Lung (tissue), 12 donors: ENCODE measurements around the gene FALEC. TPM values are rescaled to one million over a fixed set of nuclear protein-coding genes. Genes with fewer than 3 reads are reported as not detected.
A peak's percentile ranks its signal among the peaks of the same experiment; 100 is the strongest.

Experiments
- ATAC-seq: fragments of 200-7000 bp; cut with Tn5 transposase; one replicate; pipeline ENCODE4 v1.9.1; 2020; ENCODE audit warnings: moderate number of reproducible peaks; ENCODE audit not compliant: insufficient read depth, low FRiP score
- DNase-seq, 3 donors: peaks; one replicate each; pipeline ENCODE4 v3.0.0-alpha.2; 2013 to 2017
- H3K27ac ChIP-seq, 2 donors: one replicate each; pipeline ENCODE4 v1.5.1; 2013; ENCODE audit warnings: mild to moderate bottlenecking in 2 of 2, moderate library complexity in 2 of 2, control low read depth in 1 of 2, inconsistent platforms in 1 of 2, low read depth in 1 of 2, low read length in 1 of 2
- H3K27me3 ChIP-seq, 3 donors: one replicate each; pipeline ENCODE4 v1.5.1; 2013; ENCODE audit warnings: low read length in 2 of 3; ENCODE audit not compliant: control insufficient read depth in 3 of 3, insufficient read depth in 3 of 3
- H3K36me3 ChIP-seq, 4 donors: one replicate each; pipeline ENCODE4 v1.5.1; 2013; ENCODE audit warnings: low read length in 4 of 4, mild to moderate bottlenecking in 1 of 4, moderate library complexity in 1 of 4; ENCODE audit not compliant: control insufficient read depth in 4 of 4, insufficient read depth in 4 of 4
- H3K4me1 ChIP-seq, 5 donors: one replicate each; pipeline ENCODE4 v1.5.1; 2013; ENCODE audit warnings: low read length in 5 of 5, mild to moderate bottlenecking in 2 of 5, moderate library complexity in 1 of 5; ENCODE audit not compliant: control insufficient read depth in 5 of 5, insufficient read depth in 5 of 5
- H3K4me3 ChIP-seq: one replicate; pipeline ENCODE4 v1.5.1; 2013; ENCODE audit warnings: mild to moderate bottlenecking, control low read depth, moderate library complexity
- H3K9ac ChIP-seq, 2 donors: one replicate each; pipeline ENCODE4 v1.5.1; 2013; ENCODE audit warnings: low read length in 2 of 2, control low read depth in 1 of 2; ENCODE audit not compliant: insufficient read depth in 1 of 2
- H3K9me3 ChIP-seq, 4 donors: one replicate each; pipeline ENCODE4 v1.5.1; 2013; ENCODE audit warnings: low read length in 3 of 4, mild to moderate bottlenecking in 1 of 4, moderate library complexity in 1 of 4; ENCODE audit not compliant: control insufficient read depth in 4 of 4, insufficient read depth in 3 of 4
- WGBS, 2 donors: extraction: QIAGEN DNeasy Blood & Tissue Kit; methylation state at CpG; one replicate each; pipeline ENCODE4 v1.1.7; 2013; 5-methylcytosine and 5-hydroxymethylcytosine counted together
- polyA plus RNA-seq, 2 donors: library from polyadenylated mRNA; stranded (reverse); fragments of 200-250 nt; gene quantifications; one replicate each; pipeline ENCODE4 v1.2.1, GENCODE V29; 2013
- total RNA-seq, 2 donors: library from RNA; depleted of rRNA in 1 of 2; stranded (reverse); fragments of >200 nt in 1 of 2; gene quantifications; one replicate each; pipeline ENCODE4 v1.2.1, GENCODE V29; 2014 to 2021
- TF ChIP-seq, protein P1 (sequence below): IDR thresholded peaks from 2 replicates; pipeline ENCODE4 v1.5.1; 2012; ENCODE audit warnings: mild to moderate bottlenecking; ENCODE audit errors: control extremely low read depth, extremely low read depth
- donor health status: control.
- donor health status: control.
- donor health status: Bipolar disorder and iron deficiency.
- donor health status: healthy.
- donor health status: DM: yes; HTN: yes; CAD: no.

Gene FALEC
- total and polyA plus RNA-seq, 4 donors, result 0.09 TPM; not detected in 3

DNA sequence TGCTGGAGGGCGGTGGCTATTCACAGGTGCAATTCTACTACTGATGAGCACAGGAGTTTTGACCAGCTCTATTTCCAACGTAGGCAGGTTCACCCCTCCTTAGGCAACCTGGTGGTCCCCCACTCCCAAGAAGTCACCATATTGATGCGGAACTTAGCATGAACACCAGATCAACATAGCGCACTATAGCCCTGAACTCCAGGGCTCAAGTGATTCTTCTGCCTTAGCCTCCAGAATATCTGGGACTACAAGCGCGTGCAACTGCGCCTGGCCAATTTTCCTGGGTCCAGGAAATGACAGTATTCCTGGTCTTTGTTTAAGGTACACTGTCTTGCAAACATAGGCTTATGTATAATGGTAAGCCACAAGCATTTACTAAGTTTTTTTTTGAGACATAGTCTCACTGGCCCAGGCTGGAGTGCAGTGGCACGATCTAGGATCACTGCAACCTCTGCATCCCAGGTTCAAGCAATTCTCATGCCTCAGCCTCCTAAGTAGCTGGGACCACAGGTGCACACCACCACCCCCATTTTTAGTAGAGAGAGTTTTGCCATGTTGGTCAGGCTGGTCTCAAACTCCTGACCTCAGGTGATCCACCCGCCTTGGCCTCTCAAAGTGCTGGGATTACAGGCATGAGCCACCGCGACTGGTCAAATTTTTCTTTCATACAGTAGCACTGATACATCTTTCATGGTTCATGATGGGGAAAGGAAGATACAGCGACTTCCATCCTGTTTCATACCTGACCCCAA is 51.2 kb downstream of the FALEC start:
- H3K9ac ChIP-seq, result peak overlapping the region in 1 of 2 donors; percentile 93
- H3K27me3 ChIP-seq, result no peaks in the 10 kb centered on the region
- TF ChIP-seq, protein P1, sequence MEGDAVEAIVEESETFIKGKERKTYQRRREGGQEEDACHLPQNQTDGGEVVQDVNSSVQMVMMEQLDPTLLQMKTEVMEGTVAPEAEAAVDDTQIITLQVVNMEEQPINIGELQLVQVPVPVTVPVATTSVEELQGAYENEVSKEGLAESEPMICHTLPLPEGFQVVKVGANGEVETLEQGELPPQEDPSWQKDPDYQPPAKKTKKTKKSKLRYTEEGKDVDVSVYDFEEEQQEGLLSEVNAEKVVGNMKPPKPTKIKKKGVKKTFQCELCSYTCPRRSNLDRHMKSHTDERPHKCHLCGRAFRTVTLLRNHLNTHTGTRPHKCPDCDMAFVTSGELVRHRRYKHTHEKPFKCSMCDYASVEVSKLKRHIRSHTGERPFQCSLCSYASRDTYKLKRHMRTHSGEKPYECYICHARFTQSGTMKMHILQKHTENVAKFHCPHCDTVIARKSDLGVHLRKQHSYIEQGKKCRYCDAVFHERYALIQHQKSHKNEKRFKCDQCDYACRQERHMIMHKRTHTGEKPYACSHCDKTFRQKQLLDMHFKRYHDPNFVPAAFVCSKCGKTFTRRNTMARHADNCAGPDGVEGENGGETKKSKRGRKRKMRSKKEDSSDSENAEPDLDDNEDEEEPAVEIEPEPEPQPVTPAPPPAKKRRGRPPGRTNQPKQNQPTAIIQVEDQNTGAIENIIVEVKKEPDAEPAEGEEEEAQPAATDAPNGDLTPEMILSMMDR, result no peak
- DNase-seq, result no peak
- peaks cover 0 to 6% (median 4%) of the 10 kb centered on the region in 4 donors for H3K36me3 ChIP-seq
- 67 to 78% methylated on average over 12 of the region's 12 CpGs for WGBS, 2 donors
- H3K27ac ChIP-seq, result peak overlapping the region; percentile 81 to 98
- H3K9me3 ChIP-seq, result no peaks in the 10 kb centered on the region
- no peak overlapping the region for H3K4me3 ChIP-seq
- no peak for ATAC-seq
- peaks cover 40 to 67% (median 45%) of the 10 kb centered on the region in 5 donors for H3K4me1 ChIP-seq

GRCh38 chr1:150567341-150567716 is 51.8 kb downstream of the FALEC start:
- 2 to 12% methylated on average over 3 of the region's 3 CpGs for whole genome bisulfite sequencing, 2 donors
- Histone ChIP-seq H3K27me3 (no peaks in the 10 kb centered on the region), H3K36me3 (peaks cover 0 to 7% (median 4%) of the 10 kb centered on the region in 4 donors), H3K4me1 (peaks cover 38 to 62% (median 43%) of the 10 kb centered on the region in 5 donors), H3K9me3 (no peaks in the 10 kb centered on the region), H3K4me3 (no peak overlapping the region), H3K9ac (peak overlapping the region in 1 of 2 donors; percentile 93), H3K27ac (peak overlapping the region; percentile 81 to 98)
- ATAC-seq, result no peak
- TF ChIP-seq, protein P1, result no peak
- DNase-seq, result peak in 2 of 3 donors; percentile 54 to 82

- Histone ChIP-seq H3K27me3 (no peaks in the 10 kb centered on the region), H3K4me1 (peaks cover 32 to 56% (median 37%) of the 10 kb centered on the region in 5 donors), H3K4me3 (peak overlapping the region; percentile 10), H3K9me3 (no peaks in the 10 kb centered on the region), H3K9ac (peak overlapping the region in 1 of 2 donors; percentile 93), H3K27ac (peak overlapping the region; percentile 81 to 98), H3K36me3 (peaks cover 0 to 10% (median 5%) of the 10 kb centered on the region in 4 donors)
- 3 to 12% methylated on average over 10 of the region's 10 CpGs for WGBS, 2 donors
- DNase-seq (peak; percentile 95 to 98 (median 97)), ATAC-seq (peak; percentile 63)
- TF ChIP-seq, protein P1, result no peak
Measured at GRCh38 chr1:150567717-150568593, 52.4 kb downstream of the FALEC start.
